Activated CD4-positive, alpha-beta T cell treated with anti-CD3 and anti-CD28 coated beads for 24 hours (primary cell): ENCODE data around the gene TGFBR2.

Experiments
- DNase-seq, 2 donors: peaks; one replicate each; pipeline ENCODE4 v3.0.0-alpha.2; 2020; ENCODE audit warnings: low read depth in 2 of 2

TGFBR2 gene

DNA sequence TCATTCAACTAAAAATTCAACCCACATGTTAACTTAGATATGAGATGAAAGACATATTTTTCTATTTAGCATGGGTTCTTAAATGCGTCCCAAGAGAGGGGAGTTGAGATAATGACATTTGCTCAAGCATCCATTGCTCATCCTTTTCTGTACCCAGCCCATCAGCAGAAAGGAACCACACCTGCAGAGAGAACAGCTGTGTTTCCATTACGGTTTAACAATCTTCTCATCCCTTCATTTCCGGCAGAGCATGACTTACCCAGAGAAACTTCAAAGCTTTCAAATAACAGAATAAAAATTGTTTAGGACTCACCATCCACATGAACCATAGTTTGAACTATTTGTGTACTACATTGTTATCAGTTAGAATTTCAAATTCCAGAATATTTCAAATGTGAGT lies 113.1 kb downstream of the TGFBR2 start:
- no peak for DNase-seq

- DNase-seq, result no peak
Observed at GRCh38 chr3:30720586-30721313, 114.3 kb downstream of the TGFBR2 start.

GRCh38 chr3:30721314-30721634 lies 114.9 kb downstream of the TGFBR2 start:
- no peak for DNase-seq

DNA sequence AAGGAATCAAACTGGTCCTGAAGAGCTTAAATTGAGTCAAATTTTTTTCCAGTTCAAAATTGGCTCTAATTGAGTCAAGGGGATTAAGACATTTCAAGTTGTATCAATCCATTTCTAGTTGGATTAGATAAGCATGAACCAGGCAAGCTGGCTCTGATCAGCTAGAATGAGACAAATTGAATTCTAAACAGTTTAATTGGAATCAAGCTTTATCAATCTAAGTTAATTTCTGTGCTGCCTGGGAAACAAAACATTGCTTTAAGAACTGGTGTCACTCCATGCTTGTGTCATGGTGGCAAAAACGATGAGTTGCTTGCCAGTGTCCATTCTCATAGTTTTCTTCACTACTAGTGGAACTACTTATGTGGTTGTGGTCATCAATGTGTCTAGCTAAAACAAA lies 116.8 kb downstream of the TGFBR2 start:
- DNase-seq, result no peak

GRCh38 chr3:30724863-30725262 lies 118.5 kb downstream of the TGFBR2 start:
- DNase-seq, result no peak

GRCh38 chr3:30728143-30728542 lies 121.7 kb downstream of the TGFBR2 start:
- DNase-seq, result no peak

GRCh38 chr3:30729512-30729911 lies 123.1 kb downstream of the TGFBR2 start:
- no peak for DNase-seq

- DNase-seq, result no peak
Observed at GRCh38 chr3:30729936-30730335, 123.5 kb downstream of the TGFBR2 start.

- DNase-seq, result no peak
Observed at GRCh38 chr3:30730967-30731366, 124.6 kb downstream of the TGFBR2 start.

- DNase-seq, result no peak
Observed at GRCh38 chr3:30733209-30733608, 126.8 kb downstream of the TGFBR2 start.

DNA sequence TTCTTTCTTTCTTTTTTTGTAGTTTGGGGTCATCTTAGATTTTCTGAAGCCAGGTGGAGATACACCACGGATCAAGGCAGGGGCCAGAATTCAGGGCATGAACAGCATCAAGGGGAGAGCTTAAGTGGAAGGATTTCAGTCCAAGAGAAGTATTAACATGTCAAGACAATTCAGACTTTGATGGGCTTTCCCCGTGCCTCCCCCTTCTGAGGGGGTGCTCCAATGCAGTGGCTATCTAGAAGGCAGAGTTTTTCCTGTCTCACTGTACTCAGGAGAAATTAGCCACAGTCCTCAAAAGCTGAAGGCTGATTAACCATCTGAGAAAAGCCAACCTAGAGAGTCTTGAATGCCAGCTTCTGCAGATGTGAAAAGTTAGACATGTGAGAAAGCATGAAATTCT lies 127.3 kb downstream of the TGFBR2 start:
- no peak for DNase-seq

DNA sequence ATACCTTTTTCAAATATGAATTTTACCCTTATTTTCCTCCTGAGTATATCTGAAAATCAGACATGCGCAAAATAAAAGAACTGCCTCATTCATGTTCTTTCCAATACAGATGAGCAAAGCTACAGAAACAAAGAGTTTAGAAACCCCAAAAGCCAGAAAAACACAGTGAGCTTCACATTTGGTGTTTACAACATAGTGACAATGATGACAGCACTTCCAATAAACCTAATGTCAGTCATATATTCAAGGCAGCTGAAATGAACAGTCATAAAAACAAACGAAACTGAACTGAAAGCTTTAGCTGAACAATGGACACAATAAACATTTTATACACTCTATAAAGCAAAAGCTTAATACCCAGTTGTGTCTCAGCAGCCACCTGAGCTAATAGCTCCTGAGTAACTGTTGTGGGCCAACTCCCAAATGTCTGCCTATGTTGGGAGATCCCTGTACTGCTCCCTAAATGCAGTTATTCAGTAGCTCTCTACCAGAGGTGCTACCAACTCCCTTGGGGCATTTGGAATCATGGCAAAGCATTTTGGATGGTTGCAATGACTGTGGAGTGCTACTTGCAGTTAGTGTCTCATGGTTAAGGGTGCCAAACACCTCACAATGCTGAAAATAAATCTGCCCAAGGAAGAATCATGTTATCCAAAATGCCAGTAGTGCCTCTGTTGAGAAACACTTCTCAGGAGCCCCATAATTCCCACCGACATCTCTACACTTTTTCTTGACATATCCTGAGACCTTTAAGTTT lies 131.5 kb downstream of the TGFBR2 start:
- DNase-seq, result no peak

- DNase-seq, result no peak
Observed at GRCh38 chr3:30738605-30739004, 132.2 kb downstream of the TGFBR2 start.

- no peak for DNase-seq
Observed at GRCh38 chr3:30741889-30742288, 135.5 kb downstream of the TGFBR2 start.

- no peak for DNase-seq
Observed at GRCh38 chr3:30742796-30743619, 136.6 kb downstream of the TGFBR2 start.
